Measurements from ENCODE around the gene IFT25. TPM values are rescaled to one million over a fixed set of nuclear protein-coding genes. Genes with fewer than 3 reads are reported as not detected.

Gene IFT25
- total RNA-seq, 2 donors from 2014 or later: 6.5 to 10.1 TPM

GRCh38 chr1:53946252-53947171 is 1.0 kb upstream of the IFT25 start, which contains the start of gene LRRC42:
Gene LRRC42 (plus strand): TSS chr1:53946350. CDS start chr1:53952000, 5,650 bp downstream.
- peak within 1 kb of the TSS; percentile 91 for H3K27ac ChIP-seq
- no peaks in the 10 kb centered on the region for H3K9me3 ChIP-seq
- peak within 1 kb of the TSS; percentile 76 to 86 for H3K4me3 ChIP-seq
- peaks cover under 1% of the 10 kb centered on the region for H3K36me3 ChIP-seq
- no peaks in the 10 kb centered on the region for H3K27me3 ChIP-seq
- DNase-seq (ENCODE audit: low spot score): no peak
- peak; percentile 37 to 66 for TF ChIP-seq CTCF (IDR thresholded peaks at IDR 0.05)
- peaks cover 0 to 33% of the 10 kb centered on the region in 2 donors for H3K4me1 ChIP-seq

- H3K27ac ChIP-seq: peak overlapping the region; percentile 91
- peak overlapping the region; percentile 76 to 86 for H3K4me3 ChIP-seq
- H3K36me3 ChIP-seq: no peaks in the 10 kb centered on the region
- peaks cover 0 to 33% of the 10 kb centered on the region in 2 donors for H3K4me1 ChIP-seq
- DNase-seq (ENCODE audit: low spot score): no peak
- H3K27me3 ChIP-seq: no peaks in the 10 kb centered on the region
- TF ChIP-seq CTCF (IDR thresholded peaks at IDR 0.05): no peak
- H3K9me3 ChIP-seq: no peaks in the 10 kb centered on the region
These were observed 391 bp downstream of the IFT25 start for GRCh38 chr1:53945183-53945432.

- H3K27me3 ChIP-seq: no peaks in the 10 kb centered on the region
- no peak for TF ChIP-seq CTCF (IDR thresholded peaks at IDR 0.05)
- H3K4me3 ChIP-seq: peak overlapping the region; percentile 76 to 86
- peak overlapping the region; percentile 91 for H3K27ac ChIP-seq
- peaks cover 0 to 28% of the 10 kb centered on the region in 2 donors for H3K4me1 ChIP-seq
- H3K36me3 ChIP-seq: no peaks in the 10 kb centered on the region
- H3K9me3 ChIP-seq: no peaks in the 10 kb centered on the region
- no peak for DNase-seq (ENCODE audit: low spot score)
These were observed 873 bp downstream of the IFT25 start for GRCh38 chr1:53944469-53945182.

GRCh38 chr1:53943490-53944043 is 1.9 kb downstream of the IFT25 start:
- H3K27me3 ChIP-seq: no peaks in the 10 kb centered on the region
- peaks cover 0 to 25% of the 10 kb centered on the region in 2 donors for H3K4me1 ChIP-seq
- no peaks in the 10 kb centered on the region for H3K9me3 ChIP-seq
- DNase-seq (ENCODE audit: low spot score): no peak
- no peak overlapping the region for H3K4me3 ChIP-seq
- no peaks in the 10 kb centered on the region for H3K36me3 ChIP-seq
- no peak for TF ChIP-seq CTCF (IDR thresholded peaks at IDR 0.05)
- H3K27ac ChIP-seq: no peak overlapping the region

GRCh38 chr1:53943090-53943489 is 2.4 kb downstream of the IFT25 start:
- Histone ChIP-seq H3K9me3 (no peaks in the 10 kb centered on the region), H3K27me3 (no peaks in the 10 kb centered on the region), H3K36me3 (no peaks in the 10 kb centered on the region), H3K27ac (no peak overlapping the region), H3K4me3 (no peak overlapping the region), H3K4me1 (peaks cover 0 to 25% of the 10 kb centered on the region in 2 donors)
- TF ChIP-seq CTCF (IDR thresholded peaks at IDR 0.05): no peak
- no peak for DNase-seq (ENCODE audit: low spot score)

Measured in right atrium auricular region (tissue), 2 donors.